Suprapubic skin (tissue), 4 donors: ENCODE data around the gene FRMD8. TPM values are rescaled to one million over a fixed set of nuclear protein-coding genes. Genes with fewer than 3 reads are reported as not detected.
A peak's percentile ranks its signal among the peaks of the same experiment; 100 is the strongest.

Experiments
- DNase-seq, 2 donors: peaks; one replicate each; pipeline ENCODE4 v3.0.0-alpha.2; 2019; ENCODE audit warnings: low spot score in 2 of 2
- H3K27ac ChIP-seq: fragments of 200-600 bp; sonication (generic); one replicate; pipeline ENCODE4 v1.5.1; 2019
- H3K27me3 ChIP-seq: fragments of 200-600 bp; sonication (generic); one replicate; pipeline ENCODE4 v1.5.1; 2019
- H3K36me3 ChIP-seq: fragments of 200-600 bp; sonication (generic); one replicate; pipeline ENCODE4 v1.5.1; 2019
- H3K4me1 ChIP-seq: fragments of 200-600 bp; sonication (generic); one replicate; pipeline ENCODE4 v1.5.1; 2019
- H3K4me3 ChIP-seq: fragments of 200-600 bp; sonication (generic); one replicate; pipeline ENCODE4 v1.5.1; 2019; ENCODE audit warnings: mild to moderate bottlenecking
- H3K9me3 ChIP-seq: fragments of 200-600 bp; sonication (generic); one replicate; pipeline ENCODE4 v1.5.1; 2019
- CTCF ChIP-seq, 2 donors: fragments of 200-600 bp in 1 of 2; fragments of 450-650 bp in 1 of 2; sonication (generic) in 1 of 2; IDR thresholded peaks; one replicate each; pipeline ENCODE4 v1.5.1; 2016 to 2019; ENCODE audit warnings: antibody characterized with exemption in 2 of 2, mild to moderate bottlenecking in 1 of 2, moderate library complexity in 1 of 2
- EP300 ChIP-seq: sonication (generic); formaldehyde crosslinking; IDR thresholded peaks from one replicate; pipeline ENCODE4 v1.6.1; 2017; ENCODE audit warnings: antibody characterized with exemption
- POLR2A ChIP-seq, 2 donors: fragments of 450-650 bp; IDR thresholded peaks; one replicate each; pipeline ENCODE4 v1.6.1; 2017; ENCODE audit warnings: antibody characterized with exemption in 2 of 2, mild to moderate bottlenecking in 2 of 2, moderate library complexity in 2 of 2
- POLR2AphosphoS5 ChIP-seq, 3 donors: sonication (generic); formaldehyde crosslinking; IDR thresholded peaks; one replicate each; pipeline ENCODE4 v1.6.1; 2017; ENCODE audit warnings: antibody characterized with exemption in 3 of 3
- WGBS: methylation state at CpG from one replicate; pipeline ENCODE4 v1.1.5; 2018; 5-methylcytosine and 5-hydroxymethylcytosine counted together
- total RNA-seq, 4 donors: library from RNA; depleted of rRNA; stranded (reverse); fragments of >200 nt; gene quantifications; one replicate each; pipeline ENCODE4 v1.1.0, GENCODE V29; 2016

Gene FRMD8
- total RNA-seq, 4 donors from 2014 or later = 56.2 to 107 (median 81.5) TPM

- WGBS = 85% methylated on average over 18 of the region's 19 CpGs
- H3K27ac ChIP-seq = no peak overlapping the region
- TF ChIP-seq CTCF (IDR thresholded peaks at IDR 0.05) = no peak
- no peak for TF ChIP-seq EP300
- no peak for TF ChIP-seq POLR2A (IDR thresholded peaks at IDR 0.05)
- TF ChIP-seq POLR2AphosphoS5 (IDR thresholded peaks at IDR 0.05) = no peak
- no peaks in the 10 kb centered on the region for H3K9me3 ChIP-seq
- no peak overlapping the region for H3K4me3 ChIP-seq
- no peaks in the 10 kb centered on the region for H3K27me3 ChIP-seq
- peaks cover 38% of the 10 kb centered on the region for H3K4me1 ChIP-seq
- H3K36me3 ChIP-seq = no peaks in the 10 kb centered on the region
- no peak for DNase-seq
These were observed 8.1 kb upstream of the FRMD8 start for GRCh38 chr11:65378208-65378927.

- Histone ChIP-seq H3K27me3 (no peaks in the 10 kb centered on the region), H3K27ac (no peak overlapping the region), H3K4me1 (peaks cover 45% of the 10 kb centered on the region), H3K4me3 (no peak overlapping the region), H3K36me3 (no peaks in the 10 kb centered on the region), H3K9me3 (no peaks in the 10 kb centered on the region)
- no peak for TF ChIP-seq EP300
- no peak for TF ChIP-seq POLR2A (IDR thresholded peaks at IDR 0.05)
- WGBS = 91% methylated on average over 6 of the region's 14 CpGs
- no peak for DNase-seq
These were observed 7.4 kb upstream of the FRMD8 start for GRCh38 chr11:65378928-65379638.

GRCh38 chr11:65379698-65380459 is 6.6 kb upstream of the FRMD8 start:
- Histone ChIP-seq H3K9me3 (no peaks in the 10 kb centered on the region), H3K4me1 (peaks cover 52% of the 10 kb centered on the region), H3K27ac (no peak overlapping the region), H3K27me3 (no peaks in the 10 kb centered on the region), H3K36me3 (no peaks in the 10 kb centered on the region), H3K4me3 (no peak overlapping the region)
- 93% methylated on average over 9 of the region's 13 CpGs for WGBS
- no peak for TF ChIP-seq EP300
- TF ChIP-seq POLR2AphosphoS5 (IDR thresholded peaks at IDR 0.05) = no peak
- TF ChIP-seq POLR2A (IDR thresholded peaks at IDR 0.05) = no peak
- no peak for TF ChIP-seq CTCF (IDR thresholded peaks at IDR 0.05)
- DNase-seq = no peak

GRCh38 chr11:65380460-65381119 is 5.8 kb upstream of the FRMD8 start:
- WGBS = 83% methylated on average over 12 of the region's 16 CpGs
- no peak for DNase-seq
- Histone ChIP-seq H3K27me3 (no peaks in the 10 kb centered on the region), H3K36me3 (no peaks in the 10 kb centered on the region), H3K27ac (peak overlapping the region; percentile 96), H3K4me3 (no peak overlapping the region), H3K4me1 (peaks cover 54% of the 10 kb centered on the region), H3K9me3 (no peaks in the 10 kb centered on the region)
- TF ChIP-seq POLR2A (IDR thresholded peaks at IDR 0.05) = no peak
- TF ChIP-seq POLR2AphosphoS5 (IDR thresholded peaks at IDR 0.05) = no peak
- TF ChIP-seq EP300 = no peak
- TF ChIP-seq CTCF (IDR thresholded peaks at IDR 0.05) = no peak

GRCh38 chr11:65381716-65382032 is 4.8 kb upstream of the FRMD8 start:
- 17% methylated on average over 3 of the region's 6 CpGs for WGBS
- Histone ChIP-seq H3K4me3 (peak overlapping the region; percentile 43), H3K4me1 (peaks cover 62% of the 10 kb centered on the region), H3K9me3 (no peaks in the 10 kb centered on the region), H3K27me3 (no peaks in the 10 kb centered on the region), H3K36me3 (no peaks in the 10 kb centered on the region), H3K27ac (peak overlapping the region; percentile 96)
- no peak for DNase-seq
- TF ChIP-seq POLR2AphosphoS5 (IDR thresholded peaks at IDR 0.05) (no peak), POLR2A (IDR thresholded peaks at IDR 0.05) (no peak), EP300 (no peak), CTCF (IDR thresholded peaks at IDR 0.05) (no peak)
